ENCODE results near the gene UBE2V1.

- TF ChIP-seq, protein P1, sequence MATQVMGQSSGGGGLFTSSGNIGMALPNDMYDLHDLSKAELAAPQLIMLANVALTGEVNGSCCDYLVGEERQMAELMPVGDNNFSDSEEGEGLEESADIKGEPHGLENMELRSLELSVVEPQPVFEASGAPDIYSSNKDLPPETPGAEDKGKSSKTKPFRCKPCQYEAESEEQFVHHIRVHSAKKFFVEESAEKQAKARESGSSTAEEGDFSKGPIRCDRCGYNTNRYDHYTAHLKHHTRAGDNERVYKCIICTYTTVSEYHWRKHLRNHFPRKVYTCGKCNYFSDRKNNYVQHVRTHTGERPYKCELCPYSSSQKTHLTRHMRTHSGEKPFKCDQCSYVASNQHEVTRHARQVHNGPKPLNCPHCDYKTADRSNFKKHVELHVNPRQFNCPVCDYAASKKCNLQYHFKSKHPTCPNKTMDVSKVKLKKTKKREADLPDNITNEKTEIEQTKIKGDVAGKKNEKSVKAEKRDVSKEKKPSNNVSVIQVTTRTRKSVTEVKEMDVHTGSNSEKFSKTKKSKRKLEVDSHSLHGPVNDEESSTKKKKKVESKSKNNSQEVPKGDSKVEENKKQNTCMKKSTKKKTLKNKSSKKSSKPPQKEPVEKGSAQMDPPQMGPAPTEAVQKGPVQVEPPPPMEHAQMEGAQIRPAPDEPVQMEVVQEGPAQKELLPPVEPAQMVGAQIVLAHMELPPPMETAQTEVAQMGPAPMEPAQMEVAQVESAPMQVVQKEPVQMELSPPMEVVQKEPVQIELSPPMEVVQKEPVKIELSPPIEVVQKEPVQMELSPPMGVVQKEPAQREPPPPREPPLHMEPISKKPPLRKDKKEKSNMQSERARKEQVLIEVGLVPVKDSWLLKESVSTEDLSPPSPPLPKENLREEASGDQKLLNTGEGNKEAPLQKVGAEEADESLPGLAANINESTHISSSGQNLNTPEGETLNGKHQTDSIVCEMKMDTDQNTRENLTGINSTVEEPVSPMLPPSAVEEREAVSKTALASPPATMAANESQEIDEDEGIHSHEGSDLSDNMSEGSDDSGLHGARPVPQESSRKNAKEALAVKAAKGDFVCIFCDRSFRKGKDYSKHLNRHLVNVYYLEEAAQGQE (IDR thresholded peaks at IDR 0.05; ENCODE audit: low read depth) = no peak
- TF ChIP-seq FOXM1 (IDR thresholded peaks at IDR 0.05; ENCODE audit: borderline replicate concordance, low read depth) = no peak
- no peak for TF ChIP-seq TAF1 (IDR thresholded peaks at IDR 0.05; ENCODE audit: low read depth)
- TF ChIP-seq MAX (IDR thresholded peaks at IDR 0.05) = no peak
Measured at GRCh38 chr20:50058662-50059402, 54.1 kb downstream of the UBE2V1 start.

Measured in Ishikawa (cell line).